ENCODE results near the gene MYPN.

GRCh38 chr10:68099736-68100135, 9.6 kb upstream of the MYPN start:
- TF ChIP-seq POLR2AphosphoS5 (IDR thresholded peaks at IDR 0.05; ENCODE audit: low read depth, low read length) (no peak), SIN3A (IDR thresholded peaks at IDR 0.05; ENCODE audit: borderline replicate concordance, insufficient read depth, low read length) (no peak)
